Gastroesophageal sphincter (tissue), 4 donors: ENCODE data around the gene CDC45. TPM values are rescaled to one million over a fixed set of nuclear protein-coding genes. Genes with fewer than 3 reads are reported as not detected.

Experiments used
- ATAC-seq: fragments of 150-250 bp; one replicate; pipeline ENCODE4 v1.9.1; 2016; ENCODE audit warnings: mild to moderate bottlenecking, moderate library complexity
- H3K27ac ChIP-seq, 4 donors: fragments of 200-600 bp; sonication (generic) in 3 of 4; 1 replicate in 3 of 4; 2 replicates in 1 of 4; pipeline ENCODE4 v1.5.1; 2016 to 2019
- H3K27me3 ChIP-seq: fragments of 200-600 bp; sonication (generic); one replicate; pipeline ENCODE4 v1.5.1; 2019
- H3K36me3 ChIP-seq, 2 donors: fragments of 200-600 bp; sonication (generic); one replicate each; pipeline ENCODE4 v1.5.1; 2019; ENCODE audit warnings: control low read depth in 1 of 2
- H3K4me1 ChIP-seq, 3 donors: fragments of 200-600 bp; sonication (generic); 1 replicate in 2 of 3; 2 replicates in 1 of 3; pipeline ENCODE4 v1.5.1; 2016 to 2019; ENCODE audit warnings: control low read depth in 2 of 3
- H3K4me3 ChIP-seq, 2 donors: fragments of 200-600 bp; sonication (generic); one replicate each; pipeline ENCODE4 v1.5.1; 2019; ENCODE audit warnings: mild to moderate bottlenecking in 1 of 2, moderate library complexity in 1 of 2
- H3K9me3 ChIP-seq, 3 donors: fragments of 200-600 bp; sonication (generic); one replicate each; pipeline ENCODE4 v1.5.1; 2017 to 2019; ENCODE audit warnings: control low read depth in 2 of 3
- CTCF ChIP-seq, 4 experiments: fragments of 200-600 bp in 2 of 4; fragments of 450-650 bp in 2 of 4; sonication (generic) in 1 of 4; IDR thresholded peaks; one replicate each; pipeline ENCODE4 v1.5.1; 2017 to 2019; ENCODE audit warnings: antibody characterized with exemption in 4 of 4, mild to moderate bottlenecking in 2 of 4, moderate library complexity in 2 of 4
- EP300 ChIP-seq: sonication (generic); formaldehyde crosslinking; IDR thresholded peaks from one replicate; pipeline ENCODE4 v1.6.1; 2017; ENCODE audit warnings: antibody characterized with exemption, mild to moderate bottlenecking
- POLR2A ChIP-seq, 2 donors: fragments of 450-650 bp; IDR thresholded peaks; one replicate each; pipeline ENCODE4 v1.6.1; 2017; ENCODE audit warnings: antibody characterized with exemption in 2 of 2, mild to moderate bottlenecking in 2 of 2, moderate library complexity in 1 of 2
- POLR2AphosphoS5 ChIP-seq: sonication (generic); formaldehyde crosslinking; IDR thresholded peaks from one replicate; pipeline ENCODE4 v1.6.1; 2017; ENCODE audit warnings: antibody characterized with exemption
- WGBS, 2 donors: methylation state at CpG; one replicate each; pipeline ENCODE4 v1.1.5; 2018; ENCODE audit warnings: low coverage in 1 of 2; 5-methylcytosine and 5-hydroxymethylcytosine counted together
- total RNA-seq, 4 donors: library from RNA; depleted of rRNA; stranded (reverse); fragments of >200 nt; gene quantifications; one replicate each; pipeline ENCODE4 v1.1.0, GENCODE V29; 2016

The CDC45 gene
- total RNA-seq, 4 donors from 2014 or later: 2.1 TPM; not detected in 3

GRCh38 chr22:19467912-19468311 is 11.8 kb upstream of the CDC45 start:
- Histone ChIP-seq H3K4me3 (no peak overlapping the region), H3K36me3 (peaks cover 7 to 100% of the 10 kb centered on the region in 2 donors), H3K27me3 (no peaks in the 10 kb centered on the region), H3K4me1 (no peaks in the 10 kb centered on the region), H3K27ac (no peak overlapping the region), H3K9me3 (no peaks in the 10 kb centered on the region)
- TF ChIP-seq POLR2A (IDR thresholded peaks at IDR 0.05) (no peak), POLR2AphosphoS5 (no peak), EP300 (no peak), CTCF (IDR thresholded peaks at IDR 0.05) (no peak)
- ATAC-seq: no peak
- 62 to 70% methylated on average over 2 to 3 of the region's 6 CpGs for WGBS, 2 donors

GRCh38 chr22:19469421-19469820 is 10.3 kb upstream of the CDC45 start:
- no peak overlapping the region for H3K27ac ChIP-seq
- no peak overlapping the region for H3K4me3 ChIP-seq
- 73% methylated on average over 3 of the region's 7 CpGs; no CpG with 5 or more reads in 1 of the 2 donors for WGBS, 2 donors
- no peaks in the 10 kb centered on the region for H3K4me1 ChIP-seq
- no peaks in the 10 kb centered on the region for H3K9me3 ChIP-seq
- TF ChIP-seq POLR2A (IDR thresholded peaks at IDR 0.05) (no peak), CTCF (IDR thresholded peaks at IDR 0.05) (no peak), EP300 (no peak), POLR2AphosphoS5 (no peak)
- H3K27me3 ChIP-seq: no peaks in the 10 kb centered on the region
- ATAC-seq: no peak
- peaks cover 7 to 100% of the 10 kb centered on the region in 2 donors for H3K36me3 ChIP-seq

- peaks cover 7 to 100% of the 10 kb centered on the region in 2 donors for H3K36me3 ChIP-seq
Measured at GRCh38 chr22:19470010-19470409, 9.7 kb upstream of the CDC45 start.

GRCh38 chr22:19471572-19471971 is 8.1 kb upstream of the CDC45 start:
- Histone ChIP-seq H3K4me3 (no peak overlapping the region), H3K4me1 (peaks cover 0 to 16% (median 3%) of the 10 kb centered on the region in 3 donors), H3K27ac (no peak overlapping the region), H3K36me3 (peaks cover 3 to 87% of the 10 kb centered on the region in 2 donors), H3K27me3 (no peaks in the 10 kb centered on the region), H3K9me3 (no peaks in the 10 kb centered on the region)
- no peak for ATAC-seq
- TF ChIP-seq POLR2A (IDR thresholded peaks at IDR 0.05) (no peak), EP300 (no peak), CTCF (IDR thresholded peaks at IDR 0.05) (no peak), POLR2AphosphoS5 (no peak)
- 88 to 100% methylated on average over 2 to 4 of the region's 11 CpGs for WGBS, 2 donors

More at GRCh38 chr22:19470010-19470409, 9.7 kb upstream of the CDC45 start:
- WGBS, 2 donors: 83% methylated on average over 1 of the region's 2 CpGs; no CpG with 5 or more reads in 1 of the 2 donors
- Histone ChIP-seq H3K4me1 (peaks cover 0 to under 1% (median 0%) of the 10 kb centered on the region in 3 donors), H3K27ac (no peak overlapping the region), H3K4me3 (no peak overlapping the region), H3K27me3 (no peaks in the 10 kb centered on the region), H3K9me3 (no peaks in the 10 kb centered on the region)
- no peak for ATAC-seq
- no peak for TF ChIP-seq EP300
- TF ChIP-seq CTCF (IDR thresholded peaks at IDR 0.05): no peak
- no peak for TF ChIP-seq POLR2A (IDR thresholded peaks at IDR 0.05)
- no peak for TF ChIP-seq POLR2AphosphoS5

- H3K36me3 ChIP-seq: peaks cover 0 to 80% of the 10 kb centered on the region in 2 donors
- H3K4me1 ChIP-seq: peaks cover 0 to 23% (median 6%) of the 10 kb centered on the region in 3 donors
- no peak for ATAC-seq
- no peaks in the 10 kb centered on the region for H3K9me3 ChIP-seq
- TF ChIP-seq POLR2A (IDR thresholded peaks at IDR 0.05): no peak
- no peak overlapping the region for H3K27ac ChIP-seq
- H3K27me3 ChIP-seq: no peaks in the 10 kb centered on the region
- H3K4me3 ChIP-seq: no peak overlapping the region
- WGBS, 2 donors: 88 to 90% methylated on average over 2 to 8 of the region's 8 CpGs
Measured at GRCh38 chr22:19472233-19472632, 7.5 kb upstream of the CDC45 start.
